K562 (cell line): ENCODE data around the gene RGS6. TPM values are rescaled to one million over a fixed set of nuclear protein-coding genes. Genes with fewer than 3 reads are reported as not detected.

Experiments
- ATAC-seq: fragments of 200-7000 bp; cut with Tn5 transposase; 3 replicates; pipeline ENCODE4 v1.9.1; 2020; ENCODE audit warnings: moderate library complexity
- BruUV-seq: library from RNA; stranded (reverse); fragments of 400-500 nt; replicated peaks from 2 replicates; lab custom pipeline; 2021; lab: Mats Ljungman, UMichigan
- CTCF ChIA-PET: fragments of 300-600 bp; formaldehyde crosslinking; extraction: SDS; loops from one replicate; lab custom pipeline; 2021; ENCODE audit warnings: low intra/inter-chr PET ratio; lab: Yijun Ruan, JAX
- POLR2A ChIA-PET: fragments of 300-600, 350-650 bp; sonication (Branson Sonifier 250); formaldehyde crosslinking; extraction: SDS; loops from one replicate; lab custom pipeline; 2021; ENCODE audit warnings: antibody characterized with exemption, inconsistent platforms; lab: Yijun Ruan, JAX
- DNase-seq, 4 experiments: peaks; one replicate each; pipeline versions ENCODE4 v3.0.0 to v3.0.0-alpha.2; 2011 to 2018; ENCODE audit warnings: low spot score in 3 of 4, mixed read lengths in 3 of 4; ENCODE audit errors: extremely low read depth in 1 of 4
- FAIRE-seq: peaks from 2 replicates; lab custom pipeline; 2011; peaks lifted over from hg19 to GRCh38; lab: Jason Lieb, UNC
- H2AFZ ChIP-seq: 2 replicates; pipeline ENCODE4 v1.6.0; 2011; ENCODE audit warnings: low read depth, low read length, control low read depth, inconsistent platforms
- H3K27ac ChIP-seq: fragments of 200-600 bp; 3 replicates; pipeline ENCODE4 v1.8.0; 2011; ENCODE audit warnings: low read depth, mild to moderate bottlenecking, control low read depth, inconsistent platforms, low read length, moderate library complexity, mixed read lengths; ENCODE audit errors: extremely low read depth
- H3K27me3 ChIP-seq, 2 experiments: fragments of 300-600 bp in 1 of 2; 2 replicates in 1 of 2; 3 replicates in 1 of 2; pipeline versions ENCODE4 v1.6.0 to v1.8.0; 2011; ENCODE audit warnings: inconsistent platforms in 2 of 2, low read length in 2 of 2, mild to moderate bottlenecking in 1 of 2, mixed read lengths in 1 of 2, moderate library complexity in 1 of 2; ENCODE audit not compliant: control insufficient read depth in 2 of 2, insufficient read depth in 2 of 2
- H3K36me3 ChIP-seq: fragments of 300-600 bp; 3 replicates; pipeline ENCODE4 v1.8.0; 2011; ENCODE audit warnings: mild to moderate bottlenecking, low read length, inconsistent platforms; ENCODE audit not compliant: control insufficient read depth, insufficient read depth
- H3K4me1 ChIP-seq, 2 experiments: fragments of 200-600 bp in 1 of 2; replicated peaks in 1 of 2; 2 replicates in 1 of 2; 3 replicates in 1 of 2; pipeline versions ENCODE4 v1.5.1 to v1.8.0; 2011; ENCODE audit warnings: inconsistent platforms in 2 of 2, low read length in 2 of 2, mild to moderate bottlenecking in 1 of 2, mixed read lengths in 1 of 2, moderate library complexity in 1 of 2; ENCODE audit not compliant: control insufficient read depth in 2 of 2, insufficient read depth in 2 of 2
- H3K4me2 ChIP-seq: 2 replicates; pipeline ENCODE4 v1.6.1; 2011; ENCODE audit warnings: low read length, control low read depth, inconsistent platforms, mixed read lengths; ENCODE audit not compliant: insufficient read depth
- H3K4me3 ChIP-seq: fragments of 200-600 bp; sonication (generic), shearing (Covaris generic); 2 replicates; pipeline ENCODE4 v1.5.1; 2016; ENCODE audit warnings: control low read depth, inconsistent platforms
- H3K79me2 ChIP-seq: fragments of 200-600 bp; 3 replicates; pipeline ENCODE4 v1.8.0; 2011; ENCODE audit warnings: low read length, inconsistent platforms; ENCODE audit not compliant: control insufficient read depth, insufficient read depth
- H3K9ac ChIP-seq, 2 experiments: 2 replicates each; pipeline versions ENCODE4 v1.6.0 to v1.6.1; 2011; ENCODE audit warnings: low read depth in 2 of 2, low read length in 2 of 2, control low read depth in 1 of 2, inconsistent platforms in 1 of 2, mild to moderate bottlenecking in 1 of 2, mixed read lengths in 1 of 2; ENCODE audit not compliant: insufficient read depth in 1 of 2
- H3K9me1 ChIP-seq: one replicate; pipeline ENCODE4 v1.6.0; 2011; ENCODE audit warnings: inconsistent platforms, mild to moderate bottlenecking, low read length, moderate library complexity; ENCODE audit not compliant: control insufficient read depth, insufficient read depth
- H3K9me3 ChIP-seq: replicated peaks from 2 replicates; pipeline ENCODE4 v1.5.1; 2011; ENCODE audit warnings: low read depth, low read length, inconsistent platforms; ENCODE audit not compliant: control insufficient read depth, insufficient read depth
- H4K20me1 ChIP-seq: replicated peaks from 2 replicates; pipeline ENCODE4 v1.6.1; 2011; ENCODE audit warnings: low read length, inconsistent platforms, mixed read lengths; ENCODE audit not compliant: control insufficient read depth, insufficient read depth
- ATF1 ChIP-seq, 2 experiments: fragments of 450-650 bp in 1 of 2; IDR thresholded peaks; 2 replicates each; pipeline ENCODE4 v1.6.1; 2016; ENCODE audit warnings: missing compliant biosample characterization in 1 of 2, missing genetic modification characterization in 1 of 2
- CCNT2 ChIP-seq: IDR thresholded peaks from 2 replicates; pipeline ENCODE4 v1.6.1; 2011; ENCODE audit warnings: borderline replicate concordance, low read depth, mild to moderate bottlenecking, moderate library complexity, mixed read lengths, low read length; ENCODE audit not compliant: insufficient read length; ENCODE audit errors: extremely low read depth
- CREM ChIP-seq: IDR thresholded peaks from 2 replicates; pipeline ENCODE4 v1.6.1; 2014; ENCODE audit warnings: antibody characterized with exemption, low read depth
- FOSL1 ChIP-seq: fragments of 200-800 bp; sonication (Bioruptor generic); conservative IDR thresholded peaks from 2 replicates; pipeline ENCODE4 v1.6.1; 2016; ENCODE audit warnings: missing genetic modification characterization, missing compliant biosample characterization
- FOXO4 ChIP-seq: fragments of 450-650 bp; formaldehyde crosslinking; IDR thresholded peaks from 2 replicates; pipeline ENCODE4 v1.4.0; 2020; ENCODE audit warnings: mild to moderate bottlenecking, moderate library complexity
- GMEB1 ChIP-seq: fragments of 250-450 bp; sonication (Bioruptor Pico); IDR thresholded peaks from 2 replicates; pipeline ENCODE4 v1.4.0; 2020; ENCODE audit warnings: mild to moderate bottlenecking
- KAT2B ChIP-seq: IDR thresholded peaks from one replicate; pipeline ENCODE4 v1.6.1; 2012; ENCODE audit warnings: low read depth, mild to moderate bottlenecking, control low read depth, inconsistent platforms, low read length, moderate library complexity
- KLF10 ChIP-seq: fragments of 250-450 bp; sonication (Bioruptor Pico); IDR thresholded peaks from 2 replicates; pipeline ENCODE4 v1.6.1; 2021; ENCODE audit warnings: matching md5 sums
- NFATC3 ChIP-seq: fragments of 450-650 bp; IDR thresholded peaks from 2 replicates; pipeline ENCODE4 v1.6.1; 2017; ENCODE audit warnings: mild to moderate bottlenecking
- RREB1 ChIP-seq: fragments of 250-450 bp; sonication (Bioruptor Pico); IDR thresholded peaks from 2 replicates; pipeline ENCODE4 v1.4.0; 2020
- TOE1 ChIP-seq, 2 experiments: fragments of 450-650 bp in 1 of 2; sonication (generic) in 1 of 2; formaldehyde crosslinking in 1 of 2; IDR thresholded peaks; 2 replicates each; pipeline versions ENCODE4 v1.7.1 to v1.8.0; 2016 to 2022; ENCODE audit warnings: borderline replicate concordance in 2 of 2, mild to moderate bottlenecking in 2 of 2, antibody characterized with exemption in 1 of 2, inconsistent platforms in 1 of 2, low read depth in 1 of 2, missing genetic modification reagents in 1 of 2, moderate library complexity in 1 of 2
- WGBS: fragments of 100-300 bp; shearing (Covaris generic); methylation state at CpG from one replicate; pipeline ENCODE4 v1.1.6; 2016; ENCODE audit warnings: low coverage, mixed read lengths; ENCODE audit not compliant: insufficient coverage; ENCODE audit errors: missing lambda C conversion rate; 5-methylcytosine and 5-hydroxymethylcytosine counted together
- in situ Hi-C: fragments of 300-500 bp; cut with MboI; formaldehyde crosslinking; loops from 4 replicates; pipeline ENCODE4 v1.15.0; 2018; ENCODE audit warnings: inconsistent platforms, mixed read lengths
- intact Hi-C: fragments of 100-400 bp; cut with micrococcal nuclease; formaldehyde crosslinking; loops from 2 replicates; pipeline ENCODE4 v1.14.2; 2022
- polyA plus RNA-seq, 8 experiments: library from polyadenylated mRNA; depleted of rRNA in 4 of 8; stranded (reverse) in 5 of 8; unstranded in 3 of 8; fragments of >200 nt; fragmentation: Nextera tagmentation in 2 of 8; fragmentation: Illumina TruSeq in 1 of 8; extraction: Ambion mirVana in 2 of 8; extraction: Trizol in 1 of 8; gene quantifications; 2 replicates each; pipeline versions ENCODE4 v1.2.1 to v1.2.3, GENCODE V29; 2011 to 2014; ENCODE audit warnings: inconsistent platforms in 1 of 8, missing spikeins in 1 of 8
- total RNA-seq, 7 experiments: library from RNA; depleted of rRNA in 6 of 7; stranded (reverse); fragments of >200 nt in 6 of 7; fragmentation: Illumina TruSeq in 2 of 7; extraction: Trizol in 2 of 7; gene quantifications; 2 replicates each; pipeline versions ENCODE4 v1.2.1 to v1.2.3, GENCODE V29; 2011 to 2021; ENCODE audit warnings: low replicate concordance in 1 of 7

RGS6 gene
- total and polyA plus RNA-seq, 9 of the 15 experiments (the other 6 are each of a cell fraction or from before 2014, with no cell fraction given), result not detected

- TF ChIP-seq RREB1 (CRISPR knock-in tag) (no peak), KLF10 (no peak)
These were observed 76.4 kb downstream of the RGS6 start (continued) for GRCh38 chr14:72008666-72009065.

GRCh38 chr14:72010474-72010873 is 78.2 kb downstream of the RGS6 start:
- ChIA-PET CTCF (no interaction called here), POLR2A (no interaction called here)
- no peak for FAIRE-seq
- Histone ChIP-seq H2AFZ (no peak overlapping the region), H4K20me1 (no peaks in the 10 kb centered on the region), H3K27me3 (no peaks in the 10 kb centered on the region), H3K9me1 (no peaks in the 10 kb centered on the region), H3K9ac (no peak overlapping the region), H3K4me3 (no peak overlapping the region), H3K79me2 (no peaks in the 10 kb centered on the region), H3K27ac (no peak overlapping the region), H3K36me3 (no peaks in the 10 kb centered on the region), H3K4me2 (no peak overlapping the region), H3K9me3 (no peaks in the 10 kb centered on the region), H3K4me1 (no peaks in the 10 kb centered on the region)
- intact Hi-C loops, result no loop called here
- BruUV-seq, result no TSS peak
- no peak for DNase-seq
- in situ Hi-C loops, result no loop called here
- 3% methylated on average over 3 of the region's 3 CpGs for WGBS
- ATAC-seq, result no peak
- TF ChIP-seq CCNT2, result no peak
- no peak for TF ChIP-seq FOXO4 (CRISPR knock-in tag)
- no peak for TF ChIP-seq GMEB1 (CRISPR knock-in tag)
- TF ChIP-seq TOE1 (IDR thresholded peaks at IDR 0.05; ENCODE audit: borderline replicate concordance), result no peak
- TF ChIP-seq TOE1 (CRISPR knock-in tag; IDR thresholded peaks at IDR 0.05; ENCODE audit: borderline replicate concordance, low read depth), result no peak
- TF ChIP-seq KAT2B, result no peak
- no peak for TF ChIP-seq NFATC3
- no peak for TF ChIP-seq ATF1 (CRISPR knock-in tag; IDR thresholded peaks at IDR 0.05)
- no peak for TF ChIP-seq ATF1 (tag; IDR thresholded peaks at IDR 0.05)
- no peak for TF ChIP-seq FOSL1 (tag)
- no peak for TF ChIP-seq CREM
